Esophagus muscularis mucosa (tissue), 4 donors: ENCODE data around the gene B2M. TPM values are rescaled to one million over a fixed set of nuclear protein-coding genes. Genes with fewer than 3 reads are reported as not detected.

ENCODE experiments used
- DNase-seq: peaks from one replicate; pipeline ENCODE4 v3.0.0-alpha.2; 2017; ENCODE audit errors: extremely low spot score
- H3K27ac ChIP-seq, 4 donors: fragments of 200-600 bp; sonication (generic); replicated peaks in 1 of 4; 1 replicate in 3 of 4; 2 replicates in 1 of 4; pipeline ENCODE4 v1.5.1; 2016 to 2019; ENCODE audit warnings: mild to moderate bottlenecking in 1 of 4
- H3K27me3 ChIP-seq, 4 donors: fragments of 200-600 bp; sonication (generic); one replicate each; pipeline versions ENCODE4 v1.5.1 to v1.6.0; 2016 to 2019
- H3K36me3 ChIP-seq, 4 donors: fragments of 200-600 bp; sonication (generic); one replicate each; pipeline ENCODE4 v1.5.1; 2016 to 2019
- H3K4me1 ChIP-seq, 4 donors: fragments of 200-600 bp; sonication (generic); one replicate each; pipeline ENCODE4 v1.5.1; 2016 to 2019
- H3K4me3 ChIP-seq, 4 donors: fragments of 200-600 bp; sonication (generic); 1 replicate in 2 of 4; 2 replicates in 2 of 4; pipeline ENCODE4 v1.5.1; 2016 to 2019; ENCODE audit warnings: mild to moderate bottlenecking in 4 of 4, moderate library complexity in 1 of 4
- H3K9me3 ChIP-seq, 4 donors: fragments of 200-600 bp; sonication (generic); 1 replicate in 3 of 4; 2 replicates in 1 of 4; pipeline ENCODE4 v1.5.1; 2016 to 2019
- EP300 ChIP-seq: sonication (generic); formaldehyde crosslinking; IDR thresholded peaks from one replicate; pipeline ENCODE4 v1.6.1; 2017; ENCODE audit warnings: antibody characterized with exemption
- POLR2A ChIP-seq: fragments of 450-650 bp; IDR thresholded peaks from one replicate; pipeline ENCODE4 v1.6.1; 2017; ENCODE audit warnings: antibody characterized with exemption, moderate library complexity, mild to moderate bottlenecking, low read depth
- POLR2AphosphoS5 ChIP-seq, 2 donors: sonication (generic); formaldehyde crosslinking; IDR thresholded peaks; one replicate each; pipeline ENCODE4 v1.6.1; 2017; ENCODE audit warnings: antibody characterized with exemption in 2 of 2
- WGBS: methylation state at CpG from one replicate; pipeline ENCODE4 v1.1.5; 2018; 5-methylcytosine and 5-hydroxymethylcytosine counted together
- intact Hi-C: fragments of 100-400 bp; cut with DNase I; formaldehyde crosslinking; loops from one replicate; pipeline ENCODE4 v1.15.1; 2023
- total RNA-seq, 4 donors: library from RNA; depleted of rRNA; stranded (reverse); fragments of >200 nt; gene quantifications; one replicate each; pipeline versions ENCODE4 v1.1.0 to v1.2.1, GENCODE V29; 2016
- TF ChIP-seq, protein P1 (sequence below), 3 experiments: fragments of 200-600 bp in 2 of 3; fragments of 450-650 bp in 1 of 3; sonication (generic) in 2 of 3; IDR thresholded peaks; one replicate each; pipeline ENCODE4 v1.5.1; 2017 to 2019; ENCODE audit warnings: antibody characterized with exemption in 3 of 3, mild to moderate bottlenecking in 2 of 3, moderate library complexity in 1 of 3

The B2M gene
- total RNA-seq, 4 donors from 2014 or later, result 1,352 to 2,424 (median 1,510) TPM

DNA sequence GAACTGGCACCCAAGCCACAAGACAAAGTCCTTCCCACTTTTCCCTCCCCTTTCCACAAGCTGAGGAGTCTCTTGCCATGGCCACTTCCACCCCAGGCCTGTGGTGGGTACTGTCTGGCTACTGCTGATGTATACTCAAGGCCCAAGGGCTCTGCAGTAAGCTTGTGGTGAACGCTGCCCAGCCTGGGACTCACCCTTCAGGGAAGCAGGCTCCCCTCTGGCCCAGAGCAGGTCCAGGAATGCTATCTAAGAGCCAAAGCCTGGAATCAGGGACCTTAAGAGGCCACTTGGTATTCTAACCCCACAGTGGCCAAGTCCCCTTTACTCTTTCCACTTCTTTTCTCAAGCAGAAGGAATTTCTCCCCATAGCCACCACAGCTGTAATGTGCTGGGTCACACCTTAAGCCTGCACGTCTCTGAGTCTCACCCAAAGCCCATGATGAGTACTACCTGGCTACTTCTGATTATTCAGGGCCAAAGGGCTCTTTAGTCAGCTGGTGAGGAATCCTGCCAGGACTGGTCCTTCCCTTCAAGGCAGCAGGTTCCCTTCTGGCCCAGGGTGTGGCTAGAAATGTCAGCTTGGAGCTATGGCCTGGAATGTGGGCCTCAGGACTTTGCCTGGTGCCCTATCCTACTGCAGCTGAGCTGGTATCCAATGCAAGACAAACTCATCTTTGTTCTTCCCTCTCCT, 4.2 kb upstream of the B2M start:
- no peak overlapping the region for H3K4me3 ChIP-seq
- 87% methylated on average over 2 of the region's 2 CpGs for WGBS
- H3K4me1 ChIP-seq, result peaks cover 0 to 10% (median 6%) of the 10 kb centered on the region in 4 donors
- no peak overlapping the region for H3K27ac ChIP-seq
- H3K36me3 ChIP-seq, result no peaks in the 10 kb centered on the region
- no peaks in the 10 kb centered on the region for H3K27me3 ChIP-seq
- TF ChIP-seq POLR2A (no peak), POLR2AphosphoS5 (IDR thresholded peaks at IDR 0.05) (no peak), EP300 (no peak)
- TF ChIP-seq, protein P1, sequence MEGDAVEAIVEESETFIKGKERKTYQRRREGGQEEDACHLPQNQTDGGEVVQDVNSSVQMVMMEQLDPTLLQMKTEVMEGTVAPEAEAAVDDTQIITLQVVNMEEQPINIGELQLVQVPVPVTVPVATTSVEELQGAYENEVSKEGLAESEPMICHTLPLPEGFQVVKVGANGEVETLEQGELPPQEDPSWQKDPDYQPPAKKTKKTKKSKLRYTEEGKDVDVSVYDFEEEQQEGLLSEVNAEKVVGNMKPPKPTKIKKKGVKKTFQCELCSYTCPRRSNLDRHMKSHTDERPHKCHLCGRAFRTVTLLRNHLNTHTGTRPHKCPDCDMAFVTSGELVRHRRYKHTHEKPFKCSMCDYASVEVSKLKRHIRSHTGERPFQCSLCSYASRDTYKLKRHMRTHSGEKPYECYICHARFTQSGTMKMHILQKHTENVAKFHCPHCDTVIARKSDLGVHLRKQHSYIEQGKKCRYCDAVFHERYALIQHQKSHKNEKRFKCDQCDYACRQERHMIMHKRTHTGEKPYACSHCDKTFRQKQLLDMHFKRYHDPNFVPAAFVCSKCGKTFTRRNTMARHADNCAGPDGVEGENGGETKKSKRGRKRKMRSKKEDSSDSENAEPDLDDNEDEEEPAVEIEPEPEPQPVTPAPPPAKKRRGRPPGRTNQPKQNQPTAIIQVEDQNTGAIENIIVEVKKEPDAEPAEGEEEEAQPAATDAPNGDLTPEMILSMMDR (IDR thresholded peaks at IDR 0.05), result no peak
- peaks cover 0 to 3% (median 0%) of the 10 kb centered on the region in 4 donors for H3K9me3 ChIP-seq
- intact Hi-C loops, result no loop called here
- no peak for DNase-seq

DNA sequence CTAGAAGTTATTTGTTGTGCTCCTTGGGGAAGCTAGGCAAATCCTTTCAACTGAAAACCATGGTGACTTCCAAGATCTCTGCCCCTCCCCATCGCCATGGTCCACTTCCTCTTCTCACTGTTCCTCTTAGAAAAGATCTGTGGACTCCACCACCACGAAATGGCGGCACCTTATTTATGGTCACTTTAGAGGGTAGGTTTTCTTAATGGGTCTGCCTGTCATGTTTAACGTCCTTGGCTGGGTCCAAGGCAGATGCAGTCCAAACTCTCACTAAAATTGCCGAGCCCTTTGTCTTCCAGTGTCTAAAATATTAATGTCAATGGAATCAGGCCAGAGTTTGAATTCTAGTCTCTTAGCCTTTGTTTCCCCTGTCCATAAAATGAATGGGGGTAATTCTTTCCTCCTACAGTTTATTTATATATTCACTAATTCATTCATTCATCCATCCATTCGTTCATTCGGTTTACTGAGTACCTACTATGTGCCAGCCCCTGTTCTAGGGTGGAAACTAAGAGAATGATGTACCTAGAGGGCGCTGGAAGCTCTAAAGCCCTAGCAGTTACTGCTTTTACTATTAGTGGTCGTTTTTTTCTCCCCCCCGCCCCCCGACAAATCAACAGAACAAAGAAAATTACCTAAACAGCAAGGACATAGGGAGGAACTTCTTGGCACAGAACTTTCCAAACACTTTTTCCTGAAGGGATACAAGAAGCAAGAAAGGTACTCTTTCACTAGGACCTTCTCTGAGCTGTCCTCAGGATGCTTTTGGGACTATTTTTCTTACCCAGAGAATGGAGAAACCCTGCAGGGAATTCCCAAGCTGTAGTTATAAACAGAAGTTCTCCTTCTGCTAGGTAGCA, 851 bp upstream of the B2M start:
- Histone ChIP-seq H3K4me1 (peaks cover 24 to 39% (median 34%) of the 10 kb centered on the region in 4 donors), H3K4me3 (peak overlapping the region; percentile 70 to 98 (median 95)), H3K36me3 (peaks cover 1 to 8% (median 5%) of the 10 kb centered on the region in 4 donors), H3K27me3 (no peaks in the 10 kb centered on the region), H3K9me3 (no peaks in the 10 kb centered on the region), H3K27ac (peak overlapping the region; percentile 95 to 100 (median 99))
- WGBS, result 26% methylated on average over 11 of the region's 11 CpGs
- no peak for DNase-seq
- TF ChIP-seq EP300 (no peak), POLR2AphosphoS5 (IDR thresholded peaks at IDR 0.05) (peak in 1 of 2 donors; percentile 7)
- TF ChIP-seq, protein P1 (IDR thresholded peaks at IDR 0.05), result peak; percentile 20 to 48 (median 31)
- intact Hi-C loops, result no loop called here

DNA sequence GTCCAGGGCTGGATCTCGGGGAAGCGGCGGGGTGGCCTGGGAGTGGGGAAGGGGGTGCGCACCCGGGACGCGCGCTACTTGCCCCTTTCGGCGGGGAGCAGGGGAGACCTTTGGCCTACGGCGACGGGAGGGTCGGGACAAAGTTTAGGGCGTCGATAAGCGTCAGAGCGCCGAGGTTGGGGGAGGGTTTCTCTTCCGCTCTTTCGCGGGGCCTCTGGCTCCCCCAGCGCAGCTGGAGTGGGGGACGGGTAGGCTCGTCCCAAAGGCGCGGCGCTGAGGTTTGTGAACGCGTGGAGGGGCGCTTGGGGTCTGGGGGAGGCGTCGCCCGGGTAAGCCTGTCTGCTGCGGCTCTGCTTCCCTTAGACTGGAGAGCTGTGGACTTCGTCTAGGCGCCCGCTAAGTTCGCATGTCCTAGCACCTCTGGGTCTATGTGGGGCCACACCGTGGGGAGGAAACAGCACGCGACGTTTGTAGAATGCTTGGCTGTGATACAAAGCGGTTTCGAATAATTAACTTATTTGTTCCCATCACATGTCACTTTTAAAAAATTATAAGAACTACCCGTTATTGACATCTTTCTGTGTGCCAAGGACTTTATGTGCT, 527 bp downstream of the B2M start:
- no peaks in the 10 kb centered on the region for H3K27me3 ChIP-seq
- peaks cover 13 to 21% (median 19%) of the 10 kb centered on the region in 4 donors for H3K36me3 ChIP-seq
- no peak for TF ChIP-seq POLR2A
- TF ChIP-seq, protein P1 (IDR thresholded peaks at IDR 0.05), result no peak
- no peak for TF ChIP-seq EP300
- TF ChIP-seq POLR2AphosphoS5 (IDR thresholded peaks at IDR 0.05), result no peak
- no peak for DNase-seq
- intact Hi-C loops, result loop anchor here (2.0 kb wide), 1 partner anchor 15 kb away; no protein-coding TSS in a partner anchor
- H3K9me3 ChIP-seq, result no peaks in the 10 kb centered on the region
- peak overlapping the region; percentile 95 to 100 (median 99) for H3K27ac ChIP-seq
- WGBS, result under 1% methylated on average over 23 of the region's 46 CpGs
- peak overlapping the region; percentile 70 to 98 (median 95) for H3K4me3 ChIP-seq
- H3K4me1 ChIP-seq, result peaks cover 37 to 48% (median 45%) of the 10 kb centered on the region in 4 donors

DNA sequence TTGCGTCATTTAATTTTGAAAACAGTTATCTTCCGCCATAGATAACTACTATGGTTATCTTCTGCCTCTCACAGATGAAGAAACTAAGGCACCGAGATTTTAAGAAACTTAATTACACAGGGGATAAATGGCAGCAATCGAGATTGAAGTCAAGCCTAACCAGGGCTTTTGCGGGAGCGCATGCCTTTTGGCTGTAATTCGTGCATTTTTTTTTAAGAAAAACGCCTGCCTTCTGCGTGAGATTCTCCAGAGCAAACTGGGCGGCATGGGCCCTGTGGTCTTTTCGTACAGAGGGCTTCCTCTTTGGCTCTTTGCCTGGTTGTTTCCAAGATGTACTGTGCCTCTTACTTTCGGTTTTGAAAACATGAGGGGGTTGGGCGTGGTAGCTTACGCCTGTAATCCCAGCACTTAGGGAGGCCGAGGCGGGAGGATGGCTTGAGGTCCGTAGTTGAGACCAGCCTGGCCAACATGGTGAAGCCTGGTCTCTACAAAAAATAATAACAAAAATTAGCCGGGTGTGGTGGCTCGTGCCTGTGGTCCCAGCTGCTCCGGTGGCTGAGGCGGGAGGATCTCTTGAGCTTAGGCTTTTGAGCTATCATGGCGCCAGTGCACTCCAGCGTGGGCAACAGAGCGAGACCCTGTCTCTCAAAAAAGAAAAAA, 1.2 kb downstream of the B2M start:
- Histone ChIP-seq H3K36me3 (peaks cover 20 to 28% (median 25%) of the 10 kb centered on the region in 4 donors), H3K27ac (peak overlapping the region; percentile 95 to 100 (median 99)), H3K27me3 (no peaks in the 10 kb centered on the region), H3K9me3 (no peaks in the 10 kb centered on the region), H3K4me3 (peak overlapping the region; percentile 70 to 98 (median 95)), H3K4me1 (peaks cover 38 to 48% (median 46%) of the 10 kb centered on the region in 4 donors)
- TF ChIP-seq POLR2A, result no peak
- TF ChIP-seq POLR2AphosphoS5 (IDR thresholded peaks at IDR 0.05), result peak; percentile 83 to 85
- peak; percentile 94 for DNase-seq
- 10% methylated on average over 24 of the region's 24 CpGs for WGBS
- intact Hi-C loops, result loop anchor here (2.0 kb wide), 1 partner anchor 14 kb away; no protein-coding TSS in a partner anchor
